IMR-90 (cell line): ENCODE data around the gene RABGEF1. TPM values are rescaled to one million over a fixed set of nuclear protein-coding genes. Genes with fewer than 3 reads are reported as not detected.

Experiments
- ATAC-seq: fragments of 200-7000 bp; cut with Tn5 transposase; 2 replicates; pipeline ENCODE4 v1.9.1; 2020; ENCODE audit warnings: low read depth, mild to moderate bottlenecking, moderate library complexity
- BruUV-seq: library from RNA; stranded (reverse); fragments of 400-500 nt; replicated peaks from 2 replicates; lab custom pipeline; 2021; lab: Mats Ljungman, UMichigan
- CTCF ChIA-PET: fragments of 300-600 bp; formaldehyde crosslinking; extraction: SDS; loops from one replicate; lab custom pipeline; 2021; ENCODE audit warnings: antibody characterized with exemption; lab: Yijun Ruan, JAX
- POLR2A ChIA-PET: fragments of 300-600 bp; sonication (Branson Sonifier 250); formaldehyde crosslinking; loops from one replicate; lab custom pipeline; 2022; ENCODE audit warnings: antibody characterized with exemption; ENCODE audit not compliant: unreplicated experiment; lab: Charles Lee
- DNase-seq: peaks from one replicate; pipeline ENCODE4 v3.0.0; 2013
- H2AFZ ChIP-seq: replicated peaks from 2 replicates; pipeline ENCODE3; 2013; ENCODE audit warnings: low read length, mild to moderate bottlenecking; ENCODE audit not compliant: poor library complexity
- H2AK5ac ChIP-seq: 2 replicates; pipeline ENCODE4 v1.6.1; 2013; ENCODE audit warnings: low read depth, low read length, inconsistent platforms
- H2AK9ac ChIP-seq: replicated peaks from 2 replicates; pipeline ENCODE3; 2013; ENCODE audit warnings: mild to moderate bottlenecking, low read depth, low read length, moderate library complexity; ENCODE audit not compliant: poor library complexity
- H2BK120ac ChIP-seq: 2 replicates; pipeline ENCODE4 v1.6.1; 2013; ENCODE audit warnings: low read depth, low read length, inconsistent platforms
- H2BK15ac ChIP-seq: 3 replicates; pipeline ENCODE4 v1.6.1; 2013; ENCODE audit warnings: low read depth, low read length, inconsistent platforms
- H2BK20ac ChIP-seq: 2 replicates; pipeline ENCODE4 v1.6.1; 2013; ENCODE audit warnings: low read depth, mild to moderate bottlenecking, inconsistent platforms, low read length, moderate library complexity
- H2BK5ac ChIP-seq: 2 replicates; pipeline ENCODE4 v1.6.1; 2013; ENCODE audit warnings: mild to moderate bottlenecking, low read depth, low read length, inconsistent platforms; ENCODE audit not compliant: poor library complexity, severe bottlenecking
- H3K14ac ChIP-seq: replicated peaks from 2 replicates; pipeline ENCODE4 v1.6.1; 2013; ENCODE audit warnings: low read depth, low read length, inconsistent platforms
- H3K18ac ChIP-seq: 2 replicates; pipeline ENCODE4 v1.6.1; 2013; ENCODE audit warnings: low read depth, low read length, control low read depth
- H3K23ac ChIP-seq: 2 replicates; pipeline ENCODE4 v1.6.1; 2013; ENCODE audit warnings: low read depth, low read length, inconsistent platforms
- H3K27ac ChIP-seq: 2 replicates; pipeline ENCODE4 v1.5.1; 2013; ENCODE audit warnings: mild to moderate bottlenecking, control low read depth, low read length; ENCODE audit not compliant: insufficient read depth
- H3K27me3 ChIP-seq: 2 replicates; pipeline ENCODE4 v1.6.1; 2013; ENCODE audit warnings: low read length; ENCODE audit not compliant: control insufficient read depth, insufficient read depth
- H3K36me3 ChIP-seq: 2 replicates; pipeline ENCODE4 v1.6.1; 2013; ENCODE audit warnings: low read length, mixed read lengths; ENCODE audit not compliant: control insufficient read depth, insufficient read depth
- H3K4ac ChIP-seq: 2 replicates; pipeline ENCODE4 v1.6.1; 2013; ENCODE audit warnings: low read depth, low read length, inconsistent platforms
- H3K4me1 ChIP-seq: 2 replicates; pipeline ENCODE4 v1.6.1; 2013; ENCODE audit warnings: low read length, mixed read lengths; ENCODE audit not compliant: control insufficient read depth, insufficient read depth
- H3K4me2 ChIP-seq: 2 replicates; pipeline ENCODE4 v1.6.1; 2013; ENCODE audit warnings: low read depth, mild to moderate bottlenecking, control low read depth, low read length, moderate library complexity
- H3K4me3 ChIP-seq: 2 replicates; pipeline ENCODE4 v1.5.1; 2013; ENCODE audit warnings: low read depth, mild to moderate bottlenecking, control low read depth, low read length, moderate library complexity; ENCODE audit not compliant: insufficient read depth
- H3K56ac ChIP-seq: 2 replicates; pipeline ENCODE4 v1.6.1; 2013; ENCODE audit warnings: low read length, inconsistent platforms; ENCODE audit not compliant: insufficient read depth; ENCODE audit errors: extremely low read depth
- H3K79me1 ChIP-seq, 2 experiments: 2 replicates each; pipeline ENCODE4 v1.6.1; 2013; ENCODE audit warnings: low read length in 2 of 2, inconsistent platforms in 1 of 2, low read depth in 1 of 2
- H3K9ac ChIP-seq: 2 replicates; pipeline ENCODE4 v1.6.1; 2013; ENCODE audit warnings: low read depth, low read length, control low read depth
- H3K9me1 ChIP-seq: 2 replicates; pipeline ENCODE4 v1.6.1; 2013; ENCODE audit warnings: low read length, inconsistent platforms; ENCODE audit not compliant: insufficient read depth
- H3K9me3 ChIP-seq: 2 replicates; pipeline ENCODE4 v1.6.1; 2013; ENCODE audit warnings: low read length; ENCODE audit not compliant: control insufficient read depth, insufficient read depth
- H4K20me1 ChIP-seq: 2 replicates; pipeline ENCODE4 v1.6.1; 2013; ENCODE audit warnings: low read length, inconsistent platforms; ENCODE audit not compliant: insufficient read depth
- H4K5ac ChIP-seq: 2 replicates; pipeline ENCODE4 v1.6.1; 2013; ENCODE audit warnings: mild to moderate bottlenecking, low read depth, low read length, control low read depth
- H4K8ac ChIP-seq, 2 experiments: 2 replicates each; pipeline ENCODE4 v1.6.1; 2013; ENCODE audit warnings: low read depth in 2 of 2, low read length in 2 of 2, control low read depth in 1 of 2, inconsistent platforms in 1 of 2
- H4K91ac ChIP-seq: 2 replicates; pipeline ENCODE4 v1.6.1; 2013; ENCODE audit warnings: low read depth, low read length, inconsistent platforms; ENCODE audit not compliant: insufficient read depth
- NFE2L2 ChIP-seq: fragments of 150-350 bp; IDR thresholded peaks from 2 replicates; pipeline ENCODE4 v1.6.1; 2016; ENCODE audit warnings: low read depth, mild to moderate bottlenecking, low read length
- WGBS, 2 experiments: methylation state at CpG; one replicate each; pipeline versions ENCODE4 v1.1.5 to v1.1.7; 2013; ENCODE audit warnings: missing lambda C conversion rate in 2 of 2; ENCODE audit not compliant: insufficient read length in 1 of 2; ENCODE audit errors: extremely low coverage in 2 of 2; 5-methylcytosine and 5-hydroxymethylcytosine counted together
- dilution Hi-C: fragments of 300-500 bp; cut with HindIII; formaldehyde crosslinking; loops from one replicate; pipeline ENCODE4 v1.14.3; 2018; ENCODE audit warnings: low sequenced_read_pairs; ENCODE audit not compliant: unreplicated experiment
- in situ Hi-C: fragments of 300-500 bp; cut with MboI; formaldehyde crosslinking; loops from 3 replicates; pipeline ENCODE4 v1.14.3; 2019; ENCODE audit warnings: low sequenced_read_pairs, inconsistent platforms, mixed read lengths
- intact Hi-C: fragments of 100-400 bp; cut with micrococcal nuclease; formaldehyde crosslinking; loops from 2 replicates; pipeline ENCODE4 v1.10.0; 2022
- polyA plus RNA-seq, 3 experiments: library from polyadenylated mRNA; depleted of rRNA; stranded (reverse); fragments of >200 nt; gene quantifications; 2 replicates each; pipeline ENCODE4 v1.2.3, GENCODE V29; 2012; ENCODE audit warnings: low replicate concordance in 1 of 3
- total RNA-seq: library from RNA; depleted of rRNA; stranded (reverse); fragments of >200 nt; gene quantifications from 2 replicates; pipeline ENCODE4 v1.2.3, GENCODE V29; 2012
- TF ChIP-seq, protein P1 (sequence below): conservative IDR thresholded peaks from 2 replicates; pipeline ENCODE4 v1.5.1; 2012; ENCODE audit warnings: mild to moderate bottlenecking, low read depth, low read length, improper control_type of control experiment
- TF ChIP-seq, protein P2 (sequence below): fragments of 150-350 bp; IDR thresholded peaks from 2 replicates; pipeline ENCODE4 v1.6.1; 2016; ENCODE audit warnings: low read depth, mild to moderate bottlenecking, low read length, moderate library complexity, borderline replicate concordance

Gene RABGEF1
- total and polyA plus RNA-seq, 2 of the 4 experiments (the other 2 are of a cell fraction) = 34.9 to 56.6 TPM

DNA sequence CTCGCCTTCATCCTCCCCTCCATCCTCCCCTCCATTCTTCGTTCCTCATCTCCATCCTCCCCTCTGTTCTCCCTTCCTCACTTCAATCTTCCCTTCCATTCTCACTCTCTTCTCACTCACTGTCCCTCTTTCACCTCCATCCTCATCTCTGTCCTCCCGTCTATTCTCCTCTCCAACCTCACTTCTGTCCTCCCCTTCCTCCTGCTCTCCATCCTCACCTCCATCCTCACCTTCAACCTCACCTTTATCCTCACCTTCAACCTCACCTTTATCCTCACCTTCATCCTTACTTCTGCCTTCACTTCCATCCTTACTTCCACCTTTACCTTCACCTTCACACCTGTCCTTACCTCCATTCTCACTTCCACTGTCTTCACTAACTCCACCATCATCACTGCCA lies 11.3 kb upstream of the RABGEF1 start:
- Histone ChIP-seq H3K23ac (no peak overlapping the region), H2BK20ac (no peak overlapping the region), H3K4me3 (no peak overlapping the region), H3K4me2 (no peak overlapping the region), H3K27me3 (no peaks in the 10 kb centered on the region), H3K4ac (no peak overlapping the region), H2BK5ac (no peak overlapping the region), H4K8ac (no peak overlapping the region), H3K27ac (no peak overlapping the region), H4K5ac (no peak overlapping the region), H2BK120ac (no peak overlapping the region), H2AFZ (no peak overlapping the region), H3K14ac (no peak overlapping the region), H3K9me3 (peaks cover 3% of the 10 kb centered on the region), H2AK9ac (no peak overlapping the region), H3K4me1 (no peaks in the 10 kb centered on the region), H4K20me1 (peaks cover 5% of the 10 kb centered on the region; the same call in 1 of the 2 replicates), H3K9ac (no peak overlapping the region), H3K56ac (no peak overlapping the region), H3K9me1 (peaks cover 18% of the 10 kb centered on the region), H3K79me1 (peaks cover 10 to 22% of the 10 kb centered on the region in 2 experiments), H3K36me3 (peaks cover 15% of the 10 kb centered on the region), H4K91ac (no peak overlapping the region), H2BK15ac (no peak overlapping the region), H3K18ac (no peak overlapping the region), H2AK5ac (no peak overlapping the region)
- BruUV-seq = no TSS peak
- POLR2A ChIA-PET = no interaction called here
- no peak for DNase-seq
- dilution Hi-C loops (no loop called here), intact Hi-C loops (no loop called here), in situ Hi-C loops (no loop called here)
- whole genome bisulfite sequencing, 2 experiments = 94 to 100% methylated on average over 2 to 3 of the region's 3 CpGs
- ATAC-seq = no peak
- TF ChIP-seq, protein P1, sequence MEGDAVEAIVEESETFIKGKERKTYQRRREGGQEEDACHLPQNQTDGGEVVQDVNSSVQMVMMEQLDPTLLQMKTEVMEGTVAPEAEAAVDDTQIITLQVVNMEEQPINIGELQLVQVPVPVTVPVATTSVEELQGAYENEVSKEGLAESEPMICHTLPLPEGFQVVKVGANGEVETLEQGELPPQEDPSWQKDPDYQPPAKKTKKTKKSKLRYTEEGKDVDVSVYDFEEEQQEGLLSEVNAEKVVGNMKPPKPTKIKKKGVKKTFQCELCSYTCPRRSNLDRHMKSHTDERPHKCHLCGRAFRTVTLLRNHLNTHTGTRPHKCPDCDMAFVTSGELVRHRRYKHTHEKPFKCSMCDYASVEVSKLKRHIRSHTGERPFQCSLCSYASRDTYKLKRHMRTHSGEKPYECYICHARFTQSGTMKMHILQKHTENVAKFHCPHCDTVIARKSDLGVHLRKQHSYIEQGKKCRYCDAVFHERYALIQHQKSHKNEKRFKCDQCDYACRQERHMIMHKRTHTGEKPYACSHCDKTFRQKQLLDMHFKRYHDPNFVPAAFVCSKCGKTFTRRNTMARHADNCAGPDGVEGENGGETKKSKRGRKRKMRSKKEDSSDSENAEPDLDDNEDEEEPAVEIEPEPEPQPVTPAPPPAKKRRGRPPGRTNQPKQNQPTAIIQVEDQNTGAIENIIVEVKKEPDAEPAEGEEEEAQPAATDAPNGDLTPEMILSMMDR = no peak
- TF ChIP-seq, protein P2, sequence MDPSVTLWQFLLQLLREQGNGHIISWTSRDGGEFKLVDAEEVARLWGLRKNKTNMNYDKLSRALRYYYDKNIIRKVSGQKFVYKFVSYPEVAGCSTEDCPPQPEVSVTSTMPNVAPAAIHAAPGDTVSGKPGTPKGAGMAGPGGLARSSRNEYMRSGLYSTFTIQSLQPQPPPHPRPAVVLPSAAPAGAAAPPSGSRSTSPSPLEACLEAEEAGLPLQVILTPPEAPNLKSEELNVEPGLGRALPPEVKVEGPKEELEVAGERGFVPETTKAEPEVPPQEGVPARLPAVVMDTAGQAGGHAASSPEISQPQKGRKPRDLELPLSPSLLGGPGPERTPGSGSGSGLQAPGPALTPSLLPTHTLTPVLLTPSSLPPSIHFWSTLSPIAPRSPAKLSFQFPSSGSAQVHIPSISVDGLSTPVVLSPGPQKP = no peak
- TF ChIP-seq NFE2L2 = no peak
- CTCF ChIA-PET = no interaction called here
